Astrocyte (in vitro differentiated cells and primary cell): ENCODE measurements around the gene NTM.

Experiments used
- CTCF ChIP-seq: IDR thresholded peaks from 2 replicates; pipeline ENCODE4 v1.5.1; 2011; ENCODE audit warnings: low read depth, mild to moderate bottlenecking, inconsistent platforms, low read length, moderate library complexity; ENCODE audit not compliant: insufficient read depth
- EZH2 ChIP-seq: IDR thresholded peaks from 2 replicates; pipeline ENCODE4 v1.6.1; 2012; ENCODE audit warnings: mild to moderate bottlenecking, low read length, inconsistent platforms; ENCODE audit not compliant: insufficient read depth

- TF ChIP-seq CTCF: no peak
- no peak for TF ChIP-seq EZH2
These were observed 173.1 kb downstream of the NTM start for GRCh38 chr11:131543389-131544025.
